Muscle of leg (tissue), 11 donors: ENCODE measurements around the gene CCDC174. TPM values are rescaled to one million over a fixed set of nuclear protein-coding genes. Genes with fewer than 3 reads are reported as not detected.

ENCODE experiments used
- DNase-seq: peaks from one replicate; pipeline ENCODE4 v3.0.0; 2013
- H3K27ac ChIP-seq: one replicate; pipeline ENCODE4 v1.5.1; 2013; ENCODE audit warnings: mild to moderate bottlenecking, low read length, control low read depth
- H3K27me3 ChIP-seq: one replicate; pipeline ENCODE4 v1.6.1; 2013; ENCODE audit warnings: low read length; ENCODE audit not compliant: control insufficient read depth, insufficient read depth
- H3K36me3 ChIP-seq: one replicate; pipeline ENCODE4 v1.6.1; 2013; ENCODE audit warnings: low read length; ENCODE audit not compliant: control insufficient read depth, insufficient read depth
- H3K4me1 ChIP-seq: one replicate; pipeline ENCODE4 v1.6.1; 2013; ENCODE audit warnings: low read length; ENCODE audit not compliant: control insufficient read depth, insufficient read depth
- H3K4me3 ChIP-seq: one replicate; pipeline ENCODE4 v1.5.1; 2013; ENCODE audit warnings: low read length, control low read depth
- H3K9me3 ChIP-seq: replicated peaks from 2 replicates; pipeline ENCODE4 v1.6.1; 2013; ENCODE audit warnings: low read depth, low read length; ENCODE audit not compliant: control insufficient read depth
- WGBS: methylation state at CpG from one replicate; pipeline ENCODE4 v1.1.5; 2013; ENCODE audit warnings: missing lambda C conversion rate; ENCODE audit not compliant: insufficient coverage; 5-methylcytosine and 5-hydroxymethylcytosine counted together
- polyA plus RNA-seq, 8 donors: library from polyadenylated mRNA; unstranded; fragments of 120-200 nt; gene quantifications; one replicate each; pipeline versions ENCODE4 v1.2.1 to v1.2.3, GENCODE V29; 2013; ENCODE audit warnings: inconsistent platforms in 1 of 8, low replicate concordance in 1 of 8; ENCODE audit not compliant: insufficient read length in 8 of 8, insufficient read depth in 1 of 8
- total RNA-seq: library from RNA; stranded (reverse); fragments of 120-200 nt; gene quantifications from one replicate; pipeline ENCODE4 v1.2.4, GENCODE V29; 2013

CCDC174 gene
- total and polyA plus RNA-seq, 9 donors: 14.8 to 21.0 (median 17.4) TPM

DNA sequence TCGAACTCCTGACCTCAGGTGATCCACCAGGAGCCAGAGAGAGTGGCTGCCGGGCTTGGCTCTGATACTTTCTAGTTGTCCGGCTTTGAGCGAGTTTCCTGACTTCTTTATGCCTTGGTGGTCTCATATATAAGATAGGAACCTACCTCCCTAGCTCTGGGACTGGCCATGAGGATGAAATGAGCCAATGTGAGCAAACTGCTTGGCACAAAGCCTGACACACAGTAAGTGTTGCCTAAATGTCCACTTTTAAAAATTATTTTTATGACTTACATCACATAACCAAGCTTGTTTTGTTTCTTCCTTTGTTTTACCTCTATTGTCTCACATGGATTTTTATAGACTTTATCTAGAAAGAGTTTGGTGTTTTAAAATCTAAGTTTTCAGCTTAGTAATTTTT lies 42.1 kb upstream of the CCDC174 start:
- Histone ChIP-seq H3K27me3 (peaks cover 35% of the 10 kb centered on the region), H3K27ac (no peak overlapping the region), H3K4me1 (no peaks in the 10 kb centered on the region), H3K4me3 (no peak overlapping the region), H3K36me3 (no peaks in the 10 kb centered on the region), H3K9me3 (no peaks in the 10 kb centered on the region)
- 67% methylated on average over 4 of the region's 4 CpGs for WGBS
- DNase-seq: no peak

GRCh38 chr3:14609941-14610340 lies 41.6 kb upstream of the CCDC174 start:
- Histone ChIP-seq H3K36me3 (no peaks in the 10 kb centered on the region), H3K4me1 (no peaks in the 10 kb centered on the region), H3K27me3 (peaks cover 31% of the 10 kb centered on the region), H3K27ac (no peak overlapping the region), H3K4me3 (no peak overlapping the region), H3K9me3 (no peaks in the 10 kb centered on the region)
- no peak for DNase-seq

- Histone ChIP-seq H3K4me1 (no peaks in the 10 kb centered on the region), H3K27ac (no peak overlapping the region), H3K36me3 (no peaks in the 10 kb centered on the region), H3K9me3 (no peaks in the 10 kb centered on the region), H3K4me3 (no peak overlapping the region), H3K27me3 (peaks cover 14% of the 10 kb centered on the region)
- WGBS: no CpG with 5 or more reads among the region's 1 CpG
- DNase-seq: no peak
These were observed 37.4 kb upstream of the CCDC174 start for GRCh38 chr3:14614189-14614588.

- no peak overlapping the region for H3K4me3 ChIP-seq
- DNase-seq: no peak
- H3K27me3 ChIP-seq: peaks cover 14% of the 10 kb centered on the region
- no peak overlapping the region for H3K27ac ChIP-seq
- no peaks in the 10 kb centered on the region for H3K4me1 ChIP-seq
- H3K36me3 ChIP-seq: no peaks in the 10 kb centered on the region
- no peaks in the 10 kb centered on the region for H3K9me3 ChIP-seq
These were observed 36.7 kb upstream of the CCDC174 start for GRCh38 chr3:14614862-14615261.

GRCh38 chr3:14616606-14617507 lies 34.7 kb upstream of the CCDC174 start:
- no peak overlapping the region for H3K27ac ChIP-seq
- peaks cover 12% of the 10 kb centered on the region for H3K27me3 ChIP-seq
- no peaks in the 10 kb centered on the region for H3K36me3 ChIP-seq
- WGBS: 70% methylated on average over 5 of the region's 10 CpGs
- peaks cover 3% of the 10 kb centered on the region for H3K4me1 ChIP-seq
- H3K9me3 ChIP-seq: no peaks in the 10 kb centered on the region
- DNase-seq: no peak
- H3K4me3 ChIP-seq: no peak overlapping the region

- Histone ChIP-seq H3K4me3 (no peak overlapping the region), H3K4me1 (peaks cover 3% of the 10 kb centered on the region), H3K9me3 (no peaks in the 10 kb centered on the region), H3K27me3 (peaks cover 12% of the 10 kb centered on the region), H3K36me3 (no peaks in the 10 kb centered on the region), H3K27ac (no peak overlapping the region)
- no peak for DNase-seq
- WGBS: no CpG with 5 or more reads among the region's 6 CpGs
These were observed 34.0 kb upstream of the CCDC174 start for GRCh38 chr3:14617508-14618023.

GRCh38 chr3:14619605-14620004 lies 32.0 kb upstream of the CCDC174 start:
- Histone ChIP-seq H3K4me3 (no peak overlapping the region), H3K36me3 (no peaks in the 10 kb centered on the region), H3K27ac (no peak overlapping the region), H3K27me3 (peaks cover 10% of the 10 kb centered on the region), H3K4me1 (peaks cover 14% of the 10 kb centered on the region), H3K9me3 (no peaks in the 10 kb centered on the region)
- WGBS: 76% methylated on average over 2 of the region's 2 CpGs
- DNase-seq: no peak

GRCh38 chr3:14620512-14620911 lies 31.1 kb upstream of the CCDC174 start:
- H3K36me3 ChIP-seq: no peaks in the 10 kb centered on the region
- no peaks in the 10 kb centered on the region for H3K9me3 ChIP-seq
- H3K27ac ChIP-seq: no peak overlapping the region
- DNase-seq: peak; percentile 57
- H3K27me3 ChIP-seq: peaks cover 10% of the 10 kb centered on the region
- H3K4me3 ChIP-seq: no peak overlapping the region
- WGBS: 22% methylated on average over 3 of the region's 7 CpGs
- H3K4me1 ChIP-seq: peaks cover 14% of the 10 kb centered on the region

DNA sequence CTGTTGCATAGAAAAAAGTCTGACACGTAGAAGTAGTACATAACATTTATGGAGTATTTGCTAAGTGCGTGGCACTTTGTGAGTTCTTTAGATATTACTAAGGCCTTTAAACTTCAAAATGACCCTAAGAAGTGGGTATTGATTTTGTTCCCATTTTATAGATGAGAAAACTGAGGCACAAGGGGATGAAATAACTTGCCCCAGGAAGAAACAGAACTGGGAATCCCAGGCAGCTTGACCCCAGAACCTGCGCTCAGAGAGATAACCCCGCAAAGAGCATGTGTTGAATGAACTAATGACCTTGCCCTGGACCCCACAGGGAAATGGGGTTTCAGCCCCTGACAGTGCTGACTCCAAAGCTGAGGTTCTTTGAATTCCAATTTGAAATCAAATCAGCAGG lies 30.5 kb upstream of the CCDC174 start:
- no peak for DNase-seq
- Histone ChIP-seq H3K27me3 (peaks cover 10% of the 10 kb centered on the region), H3K4me1 (peaks cover 14% of the 10 kb centered on the region), H3K36me3 (no peaks in the 10 kb centered on the region), H3K27ac (no peak overlapping the region), H3K9me3 (no peaks in the 10 kb centered on the region), H3K4me3 (no peak overlapping the region)
- WGBS: 95% methylated on average over 2 of the region's 4 CpGs

DNA sequence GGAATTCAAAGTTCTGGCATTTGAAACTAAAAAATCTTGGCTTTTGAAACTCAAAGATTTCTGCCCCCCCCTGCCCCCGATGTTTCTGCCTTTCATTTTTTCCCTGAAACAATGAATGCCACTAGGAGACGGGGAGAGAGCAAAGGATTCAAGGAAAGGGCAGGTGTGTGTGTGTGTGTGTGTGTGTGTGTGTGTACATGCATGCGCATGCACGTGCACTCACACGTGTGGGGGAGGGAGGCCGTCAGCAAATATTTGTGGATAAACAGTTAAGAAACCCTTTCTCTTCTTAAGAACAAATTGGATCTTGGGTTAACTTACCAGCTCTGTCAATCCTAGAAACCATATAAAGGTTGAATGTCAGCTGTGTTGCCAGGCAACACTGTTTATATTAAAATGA lies 29.2 kb upstream of the CCDC174 start:
- Histone ChIP-seq H3K9me3 (no peaks in the 10 kb centered on the region), H3K27me3 (peaks cover 8% of the 10 kb centered on the region), H3K4me3 (no peak overlapping the region), H3K4me1 (peaks cover 14% of the 10 kb centered on the region), H3K36me3 (no peaks in the 10 kb centered on the region), H3K27ac (no peak overlapping the region)
- no CpG with 5 or more reads among the region's 6 CpGs for WGBS
- no peak for DNase-seq
